ENCODE measurements around the gene CELSR1.
"Not testable (repeated sequence)": the region's sequence is repeated elsewhere in the genome, so short reads cannot be mapped to it uniquely, and the experiment has no call there.

Gene CELSR1

GRCh38 chr22:46512039-46512370 lies 25.4 kb downstream of the CELSR1 start:
- Histone ChIP-seq H3K9ac (ENCODE audit: low read depth in 1 of 2, low read length in 2 of 2) (no peak overlapping the region), H3K4me1 (ENCODE audit: control insufficient read depth in 1 of 2, insufficient read depth in 2 of 2, low read length in 2 of 2) (no peaks in the 10 kb centered on the region), H3K36me3 (ENCODE audit: control insufficient read depth in 1 of 2, insufficient read depth in 2 of 2, low read length in 2 of 2) (no peaks in the 10 kb centered on the region), H3K9me3 (ENCODE audit: control insufficient read depth in 1 of 2, low read length in 2 of 2) (no peaks in the 10 kb centered on the region), H3K27me3 (ENCODE audit: control insufficient read depth in 1 of 2, insufficient read depth in 2 of 2, low read length in 2 of 2) (peaks cover 0 to 2% of the 10 kb centered on the region in 2 donors), H3K27ac (ENCODE audit: low read depth, low read length) (no peak overlapping the region), H3K4me3 (ENCODE audit: low read depth in 1 of 2, low read length in 2 of 2) (no peak overlapping the region)

DNA sequence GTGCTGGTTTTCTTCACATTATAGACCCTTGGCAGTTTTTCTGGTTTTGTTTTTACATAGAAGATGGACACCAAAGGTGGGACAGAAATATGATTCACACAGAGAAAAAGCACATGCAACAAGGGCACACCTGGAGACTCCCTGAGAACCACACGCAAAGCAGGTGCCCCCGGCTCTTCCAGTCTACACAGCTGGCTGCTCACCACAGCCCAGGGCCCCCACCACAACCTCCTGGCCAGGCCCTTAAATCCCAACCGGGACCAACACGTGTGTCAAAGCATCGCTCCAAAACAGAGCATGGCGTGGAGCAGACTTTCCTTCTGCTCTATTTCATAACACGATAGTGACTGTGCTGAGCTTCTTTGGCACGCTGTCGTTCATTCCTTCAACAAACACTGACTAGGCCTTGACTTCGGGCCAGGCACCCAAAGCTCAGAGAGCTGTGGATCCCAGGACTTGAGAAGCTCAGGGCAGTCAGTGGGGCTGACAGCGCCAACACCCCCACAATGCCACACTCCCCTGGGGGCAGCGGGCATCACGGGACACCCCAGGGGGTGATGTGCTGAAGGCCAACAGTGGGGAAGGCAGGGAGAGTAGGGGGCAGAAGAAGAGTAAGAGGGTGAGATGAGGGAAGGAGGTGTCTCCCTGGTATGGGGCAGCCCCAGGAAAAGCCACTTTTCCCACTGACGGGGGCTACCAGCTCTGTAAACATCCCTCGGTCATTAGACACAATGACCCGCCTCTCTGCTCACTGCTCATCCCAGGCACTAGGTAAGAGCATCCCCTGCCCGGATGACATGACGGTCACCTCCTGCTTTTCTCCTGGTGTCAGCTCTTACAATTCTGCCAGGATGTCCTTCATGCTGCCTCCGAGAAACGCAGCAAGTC lies 26.0 kb downstream of the CELSR1 start:
- Histone ChIP-seq H3K9ac (ENCODE audit: low read depth in 1 of 2, low read length in 2 of 2) (no peak overlapping the region), H3K9me3 (ENCODE audit: control insufficient read depth in 1 of 2, low read length in 2 of 2) (no peaks in the 10 kb centered on the region), H3K27ac (ENCODE audit: low read depth, low read length) (no peak overlapping the region), H3K4me1 (ENCODE audit: control insufficient read depth in 1 of 2, insufficient read depth in 2 of 2, low read length in 2 of 2) (no peaks in the 10 kb centered on the region), H3K27me3 (ENCODE audit: control insufficient read depth in 1 of 2, insufficient read depth in 2 of 2, low read length in 2 of 2) (peaks cover 0 to 2% of the 10 kb centered on the region in 2 donors), H3K4me3 (ENCODE audit: low read depth in 1 of 2, low read length in 2 of 2) (no peak overlapping the region), H3K36me3 (ENCODE audit: control insufficient read depth in 1 of 2, insufficient read depth in 2 of 2, low read length in 2 of 2) (no peaks in the 10 kb centered on the region)

DNA sequence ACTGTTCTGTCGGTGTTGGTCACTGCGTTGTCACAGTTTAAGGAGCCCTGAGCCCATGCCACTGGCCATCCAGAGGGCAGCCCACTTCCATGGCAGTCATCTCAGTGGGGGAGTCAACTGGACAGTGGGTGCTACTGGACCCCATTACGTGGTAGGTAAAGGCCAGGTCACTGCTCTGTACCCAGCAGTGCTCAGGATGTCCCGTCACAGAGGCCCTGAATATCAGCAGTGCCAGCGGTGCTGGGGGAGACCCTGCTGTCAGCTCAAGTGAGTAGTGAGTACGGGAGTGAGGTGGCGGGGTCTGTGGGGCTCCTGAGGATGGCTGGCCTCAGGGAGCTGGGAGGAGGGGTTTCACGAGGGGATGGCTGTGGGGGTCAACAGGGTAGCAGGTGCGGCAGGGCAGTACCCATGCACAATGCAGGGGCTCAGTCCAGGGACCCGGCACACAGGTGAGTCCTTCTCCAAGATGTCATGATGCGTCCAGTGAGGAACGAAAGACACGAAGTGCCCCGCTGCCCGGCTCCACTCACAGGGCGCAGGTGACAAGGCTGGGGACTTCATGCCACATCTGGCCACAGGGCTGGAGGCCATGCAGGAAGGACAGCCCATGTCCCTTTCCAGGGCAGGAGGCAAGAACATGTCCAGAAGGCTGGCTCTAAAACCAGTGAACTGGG lies 27.9 kb downstream of the CELSR1 start:
- H3K4me1 ChIP-seq (ENCODE audit: control insufficient read depth in 1 of 2, insufficient read depth in 2 of 2, low read length in 2 of 2), result no peaks in the 10 kb centered on the region
- H3K4me3 ChIP-seq (ENCODE audit: low read depth in 1 of 2, low read length in 2 of 2), result no peak overlapping the region
- H3K27me3 ChIP-seq (ENCODE audit: control insufficient read depth in 1 of 2, insufficient read depth in 2 of 2, low read length in 2 of 2), result peaks cover 0 to 2% of the 10 kb centered on the region in 2 donors
- H3K36me3 ChIP-seq (ENCODE audit: control insufficient read depth in 1 of 2, insufficient read depth in 2 of 2, low read length in 2 of 2), result no peaks in the 10 kb centered on the region
- no peak overlapping the region for H3K9ac ChIP-seq (ENCODE audit: low read depth in 1 of 2, low read length in 2 of 2)
- H3K27ac ChIP-seq (ENCODE audit: low read depth, low read length), result no peak overlapping the region
- H3K9me3 ChIP-seq (ENCODE audit: control insufficient read depth in 1 of 2, low read length in 2 of 2), result no peaks in the 10 kb centered on the region

- Histone ChIP-seq H3K36me3 (ENCODE audit: control insufficient read depth in 1 of 2, insufficient read depth in 2 of 2, low read length in 2 of 2) (no peaks in the 10 kb centered on the region), H3K27me3 (ENCODE audit: control insufficient read depth in 1 of 2, insufficient read depth in 2 of 2, low read length in 2 of 2) (peaks cover 0 to 2% of the 10 kb centered on the region in 2 donors), H3K27ac (ENCODE audit: low read depth, low read length) (no peak overlapping the region), H3K9me3 (ENCODE audit: control insufficient read depth in 1 of 2, low read length in 2 of 2) (no peaks in the 10 kb centered on the region), H3K4me3 (ENCODE audit: low read depth in 1 of 2, low read length in 2 of 2) (no peak overlapping the region), H3K9ac (ENCODE audit: low read depth in 1 of 2, low read length in 2 of 2) (no peak overlapping the region), H3K4me1 (ENCODE audit: control insufficient read depth in 1 of 2, insufficient read depth in 2 of 2, low read length in 2 of 2) (no peaks in the 10 kb centered on the region)
Measured at GRCh38 chr22:46508491-46508999, 28.9 kb downstream of the CELSR1 start.

DNA sequence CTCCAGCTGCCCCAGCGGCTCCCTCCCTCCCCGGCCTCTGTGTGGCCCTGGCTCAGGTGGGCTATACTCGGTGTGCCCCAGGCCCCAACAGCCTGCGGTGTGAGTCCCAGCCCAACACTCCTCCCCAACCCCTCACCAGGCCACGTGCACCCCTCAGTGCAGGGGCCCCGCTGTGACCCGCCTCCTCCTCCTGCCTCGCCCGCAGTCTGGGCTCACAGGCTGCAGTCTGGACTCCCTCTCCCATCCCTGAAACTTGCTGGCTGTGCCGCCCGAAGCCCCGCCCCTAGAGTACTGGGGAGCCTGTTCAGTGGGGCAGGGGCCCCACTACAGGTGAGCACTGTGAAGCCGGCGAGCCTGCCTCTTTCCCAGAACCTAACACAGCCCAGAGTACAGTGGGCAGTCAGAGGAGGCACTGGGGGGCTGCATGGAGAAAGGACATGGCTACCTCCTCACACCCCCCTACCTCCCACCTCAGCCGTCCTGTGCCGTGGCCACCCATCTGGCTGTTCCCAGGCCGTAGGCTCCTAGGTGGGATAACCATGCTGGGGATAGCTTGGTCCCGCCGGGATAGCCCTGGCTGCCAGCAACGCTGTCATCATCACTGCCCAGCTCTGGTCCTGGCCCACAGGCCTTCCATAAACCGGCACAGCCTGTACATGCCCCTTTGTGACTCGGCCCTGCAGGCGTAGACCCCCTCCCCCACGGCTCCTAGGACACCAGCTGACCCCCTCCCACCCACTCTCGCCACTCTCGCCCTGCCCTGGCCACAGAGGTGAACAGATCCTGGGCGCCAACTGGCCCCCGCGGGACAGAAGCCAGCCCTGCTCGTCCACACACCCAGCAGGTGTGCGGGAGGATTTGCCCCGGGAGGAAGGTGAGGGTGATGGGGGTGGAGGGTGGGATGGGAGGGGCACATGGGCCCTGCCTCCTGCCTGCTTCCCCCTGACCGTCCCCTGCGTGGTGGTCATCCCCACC lies 29.7 kb downstream of the CELSR1 start:
- Histone ChIP-seq H3K27ac (ENCODE audit: low read depth, low read length) (no peak overlapping the region), H3K4me1 (ENCODE audit: control insufficient read depth in 1 of 2, insufficient read depth in 2 of 2, low read length in 2 of 2) (no peaks in the 10 kb centered on the region), H3K27me3 (ENCODE audit: control insufficient read depth in 1 of 2, insufficient read depth in 2 of 2, low read length in 2 of 2) (peaks cover 0 to 6% of the 10 kb centered on the region in 2 donors), H3K4me3 (ENCODE audit: low read depth in 1 of 2, low read length in 2 of 2) (no peak overlapping the region), H3K9ac (ENCODE audit: low read depth in 1 of 2, low read length in 2 of 2) (no peak overlapping the region), H3K36me3 (ENCODE audit: control insufficient read depth in 1 of 2, insufficient read depth in 2 of 2, low read length in 2 of 2) (no peaks in the 10 kb centered on the region), H3K9me3 (ENCODE audit: control insufficient read depth in 1 of 2, low read length in 2 of 2) (no peaks in the 10 kb centered on the region)

DNA sequence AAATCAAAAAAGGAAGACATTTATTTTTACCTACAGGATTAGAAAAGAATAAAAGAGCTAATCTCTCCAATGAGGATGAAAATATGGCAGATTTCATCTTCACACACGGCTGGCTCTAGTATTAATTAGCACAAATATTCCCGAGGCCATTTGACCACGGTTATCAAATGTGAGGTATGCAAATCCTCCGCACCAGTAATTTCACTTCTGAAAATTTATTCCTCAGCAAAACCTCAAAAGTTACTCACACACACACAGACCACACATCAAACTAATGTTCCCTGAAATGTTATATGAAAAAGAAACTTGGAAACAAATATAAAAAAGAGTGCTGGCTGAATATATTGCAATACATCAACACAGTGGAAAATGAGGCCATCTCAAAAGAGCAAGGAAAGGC lies 32.8 kb downstream of the CELSR1 start:
- H3K9me3 ChIP-seq (ENCODE audit: control insufficient read depth in 1 of 2, low read length in 2 of 2), result no peaks in the 10 kb centered on the region

DNA sequence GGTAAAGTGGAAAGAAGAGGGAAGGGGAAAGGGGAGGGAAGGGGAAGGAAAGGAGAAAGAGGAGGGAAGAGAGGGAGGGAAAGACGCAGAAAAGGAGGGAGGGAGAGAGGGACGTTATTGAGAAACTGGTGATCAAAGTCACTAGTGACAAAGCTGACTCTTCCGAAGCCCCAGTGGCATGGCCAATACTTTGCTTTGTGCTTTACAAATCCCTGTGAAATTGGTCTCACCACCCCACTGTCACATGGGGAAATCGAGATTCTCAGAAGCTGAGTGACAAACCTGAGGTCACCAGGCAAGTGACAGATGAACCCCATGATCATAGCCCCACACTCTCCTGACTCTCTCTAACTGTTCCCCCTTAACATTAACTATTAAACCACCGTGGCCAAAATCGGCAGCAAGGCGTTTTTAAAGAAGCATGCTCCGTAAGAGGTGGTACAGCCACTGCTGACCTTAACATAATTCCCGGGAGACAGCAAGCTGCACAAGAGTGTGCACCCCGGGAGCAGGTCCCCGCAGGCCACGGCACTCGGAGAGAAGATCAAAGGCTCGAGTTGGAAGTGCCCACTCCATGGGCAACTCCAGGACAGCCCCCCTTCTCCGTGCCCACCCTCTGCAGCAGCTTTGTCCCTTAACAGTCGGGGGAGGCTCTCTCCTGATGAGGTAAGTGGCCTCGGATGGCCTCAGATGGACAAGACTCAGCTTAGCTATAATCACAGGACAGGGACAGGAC lies 34.8 kb downstream of the CELSR1 start:
- H3K4me1 ChIP-seq (ENCODE audit: control insufficient read depth in 1 of 2, insufficient read depth in 2 of 2, low read length in 2 of 2), result no peaks in the 10 kb centered on the region
- H3K9me3 ChIP-seq (ENCODE audit: control insufficient read depth in 1 of 2, low read length in 2 of 2), result no peaks in the 10 kb centered on the region
- no peak overlapping the region for H3K9ac ChIP-seq (ENCODE audit: low read depth in 1 of 2, low read length in 2 of 2)
- no peak overlapping the region for H3K27ac ChIP-seq (ENCODE audit: low read depth, low read length)
- no peaks in the 10 kb centered on the region for H3K36me3 ChIP-seq (ENCODE audit: control insufficient read depth in 1 of 2, insufficient read depth in 2 of 2, low read length in 2 of 2)
- no peak overlapping the region for H3K4me3 ChIP-seq (ENCODE audit: low read depth in 1 of 2, low read length in 2 of 2)
- H3K27me3 ChIP-seq (ENCODE audit: control insufficient read depth in 1 of 2, insufficient read depth in 2 of 2, low read length in 2 of 2), result peaks cover 0 to 4% of the 10 kb centered on the region in 2 donors

More for the DNA sequence above, 32.8 kb downstream of the CELSR1 start:
- Histone ChIP-seq H3K4me3 (ENCODE audit: low read depth in 1 of 2, low read length in 2 of 2) (no peak overlapping the region), H3K9ac (ENCODE audit: low read depth in 1 of 2, low read length in 2 of 2) (no peak overlapping the region), H3K4me1 (ENCODE audit: control insufficient read depth in 1 of 2, insufficient read depth in 2 of 2, low read length in 2 of 2) (no peaks in the 10 kb centered on the region), H3K27ac (ENCODE audit: low read depth, low read length) (no peak overlapping the region), H3K36me3 (ENCODE audit: control insufficient read depth in 1 of 2, insufficient read depth in 2 of 2, low read length in 2 of 2) (no peaks in the 10 kb centered on the region), H3K27me3 (ENCODE audit: control insufficient read depth in 1 of 2, insufficient read depth in 2 of 2, low read length in 2 of 2) (peaks cover 0 to 6% of the 10 kb centered on the region in 2 donors)

DNA sequence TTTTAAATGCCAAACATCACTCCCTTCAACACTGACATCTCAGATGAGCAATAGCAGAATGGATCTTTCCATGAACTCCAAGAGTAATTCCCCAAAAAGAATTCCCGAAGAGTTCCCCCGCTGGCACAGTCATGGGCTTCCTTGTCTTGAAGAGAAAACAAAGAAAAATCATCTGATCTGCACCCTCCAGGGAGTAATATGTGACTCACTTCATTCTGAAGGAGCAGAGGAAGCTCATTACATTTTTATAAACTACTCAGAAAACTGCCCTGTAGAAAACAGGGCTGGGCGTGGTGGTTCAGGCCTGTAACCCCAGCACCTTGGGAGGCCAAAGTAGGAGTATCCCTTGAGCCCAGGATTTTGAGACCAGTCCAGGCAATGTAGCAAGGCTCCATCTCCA lies 35.7 kb downstream of the CELSR1 start:
- Histone ChIP-seq H3K27ac (ENCODE audit: low read depth, low read length) (no peak overlapping the region), H3K9me3 (ENCODE audit: control insufficient read depth in 1 of 2, low read length in 2 of 2) (no peaks in the 10 kb centered on the region), H3K4me3 (ENCODE audit: low read depth in 1 of 2, low read length in 2 of 2) (no peak overlapping the region), H3K4me1 (ENCODE audit: control insufficient read depth in 1 of 2, insufficient read depth in 2 of 2, low read length in 2 of 2) (no peaks in the 10 kb centered on the region), H3K9ac (ENCODE audit: low read depth in 1 of 2, low read length in 2 of 2) (no peak overlapping the region), H3K27me3 (ENCODE audit: control insufficient read depth in 1 of 2, insufficient read depth in 2 of 2, low read length in 2 of 2) (peaks cover 0 to 4% of the 10 kb centered on the region in 2 donors), H3K36me3 (ENCODE audit: control insufficient read depth in 1 of 2, insufficient read depth in 2 of 2, low read length in 2 of 2) (no peaks in the 10 kb centered on the region)

- not testable (repeated sequence) for H3K9me3 ChIP-seq (ENCODE audit: control insufficient read depth in 1 of 2, low read length in 2 of 2); H3K27me3 ChIP-seq (ENCODE audit: control insufficient read depth in 1 of 2, insufficient read depth in 2 of 2, low read length in 2 of 2); H3K36me3 ChIP-seq (ENCODE audit: control insufficient read depth in 1 of 2, insufficient read depth in 2 of 2, low read length in 2 of 2); H3K27ac ChIP-seq (ENCODE audit: low read depth, low read length); H3K9ac ChIP-seq (ENCODE audit: low read depth in 1 of 2, low read length in 2 of 2); H3K4me3 ChIP-seq (ENCODE audit: low read depth in 1 of 2, low read length in 2 of 2); H3K4me1 ChIP-seq (ENCODE audit: control insufficient read depth in 1 of 2, insufficient read depth in 2 of 2, low read length in 2 of 2)
Measured at GRCh38 chr22:46501265-46501664, 36.2 kb downstream of the CELSR1 start.
